Left lung (tissue), 10 donors: ENCODE measurements around the gene GPR158. TPM values are rescaled to one million over a fixed set of nuclear protein-coding genes. Genes with fewer than 3 reads are reported as not detected.

ENCODE experiments used
- ATAC-seq: fragments of 200-7000 bp; cut with Tn5 transposase; one replicate; pipeline ENCODE4 v1.9.1; 2020; ENCODE audit warnings: moderate library complexity
- DNase-seq, 4 donors: peaks; one replicate each; pipeline ENCODE4 v3.0.0-alpha.2; 2013 to 2020
- H3K27ac ChIP-seq, 2 donors: fragments of 200-600 bp; sonication (generic) in 1 of 2; one replicate each; pipeline versions ENCODE4 v1.5.0 to v1.8.0; 2020 to 2021
- H3K27me3 ChIP-seq, 2 donors: fragments of 200-600 bp; sonication (generic) in 1 of 2; one replicate each; pipeline versions ENCODE4 v1.5.0 to v1.8.0; 2020 to 2021
- H3K36me3 ChIP-seq, 2 donors: fragments of 200-600 bp; sonication (generic) in 1 of 2; one replicate each; pipeline versions ENCODE4 v1.5.0 to v1.8.0; 2020 to 2021
- H3K4me1 ChIP-seq, 2 donors: fragments of 200-600 bp; one replicate each; pipeline ENCODE4 v1.8.0; 2021
- H3K4me3 ChIP-seq, 2 donors: fragments of 200-600 bp; sonication (generic) in 1 of 2; one replicate each; pipeline versions ENCODE4 v1.5.0 to v1.8.0; 2020 to 2021; ENCODE audit warnings: mild to moderate bottlenecking in 1 of 2
- H3K9me3 ChIP-seq, 2 donors: fragments of 200-600 bp; sonication (generic) in 1 of 2; one replicate each; pipeline versions ENCODE4 v1.5.0 to v1.8.0; 2020 to 2021
- intact Hi-C, 2 donors: fragments of 100-400 bp; cut with DNase I; formaldehyde crosslinking; loops; one replicate each; pipeline versions ENCODE4 v1.11.2 to v1.14.2; 2022
- polyA plus RNA-seq, 6 donors: library from polyadenylated mRNA; unstranded; fragments of 120-200 nt; gene quantifications; one replicate each; pipeline ENCODE4 v1.2.1, GENCODE V29; 2013; ENCODE audit not compliant: insufficient read length in 6 of 6
- total RNA-seq, 2 donors: library from RNA; stranded (reverse); fragmentation: NEBNext Ultra II Directional; extraction: Animal tissue kit (Norgen Biotek cat#: 25700); gene quantifications; one replicate each; pipeline ENCODE4 v1.2.1, GENCODE V29; 2021
- TF ChIP-seq, protein P1 (sequence below), 2 donors: fragments of 200-600 bp; sonication (generic) in 1 of 2; IDR thresholded peaks; one replicate each; pipeline versions ENCODE4 v1.5.0 to v1.8.0; 2021; ENCODE audit warnings: antibody characterized with exemption in 2 of 2
- donor health status: DM: no; HTN: yes; CAD: no.
- donor health status: DM: no; HTN: no; CAD: no.

GPR158 gene
- total and polyA plus RNA-seq, 8 donors, result 0.05 to 1.5 (median 0.88) TPM

- Histone ChIP-seq H3K36me3 (no peaks in the 10 kb centered on the region), H3K27me3 (no peaks in the 10 kb centered on the region), H3K4me3 (no peak overlapping the region), H3K4me1 (no peaks in the 10 kb centered on the region), H3K9me3 (peaks cover 0 to 17% of the 10 kb centered on the region in 2 donors), H3K27ac (no peak overlapping the region)
- ATAC-seq (no peak), DNase-seq (no peak)
- TF ChIP-seq, protein P1, sequence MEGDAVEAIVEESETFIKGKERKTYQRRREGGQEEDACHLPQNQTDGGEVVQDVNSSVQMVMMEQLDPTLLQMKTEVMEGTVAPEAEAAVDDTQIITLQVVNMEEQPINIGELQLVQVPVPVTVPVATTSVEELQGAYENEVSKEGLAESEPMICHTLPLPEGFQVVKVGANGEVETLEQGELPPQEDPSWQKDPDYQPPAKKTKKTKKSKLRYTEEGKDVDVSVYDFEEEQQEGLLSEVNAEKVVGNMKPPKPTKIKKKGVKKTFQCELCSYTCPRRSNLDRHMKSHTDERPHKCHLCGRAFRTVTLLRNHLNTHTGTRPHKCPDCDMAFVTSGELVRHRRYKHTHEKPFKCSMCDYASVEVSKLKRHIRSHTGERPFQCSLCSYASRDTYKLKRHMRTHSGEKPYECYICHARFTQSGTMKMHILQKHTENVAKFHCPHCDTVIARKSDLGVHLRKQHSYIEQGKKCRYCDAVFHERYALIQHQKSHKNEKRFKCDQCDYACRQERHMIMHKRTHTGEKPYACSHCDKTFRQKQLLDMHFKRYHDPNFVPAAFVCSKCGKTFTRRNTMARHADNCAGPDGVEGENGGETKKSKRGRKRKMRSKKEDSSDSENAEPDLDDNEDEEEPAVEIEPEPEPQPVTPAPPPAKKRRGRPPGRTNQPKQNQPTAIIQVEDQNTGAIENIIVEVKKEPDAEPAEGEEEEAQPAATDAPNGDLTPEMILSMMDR (IDR thresholded peaks at IDR 0.05), result no peak
- intact Hi-C loops, result no loop called here
These were observed 306.7 kb downstream of the GPR158 start for GRCh38 chr10:25481467-25481866.

DNA sequence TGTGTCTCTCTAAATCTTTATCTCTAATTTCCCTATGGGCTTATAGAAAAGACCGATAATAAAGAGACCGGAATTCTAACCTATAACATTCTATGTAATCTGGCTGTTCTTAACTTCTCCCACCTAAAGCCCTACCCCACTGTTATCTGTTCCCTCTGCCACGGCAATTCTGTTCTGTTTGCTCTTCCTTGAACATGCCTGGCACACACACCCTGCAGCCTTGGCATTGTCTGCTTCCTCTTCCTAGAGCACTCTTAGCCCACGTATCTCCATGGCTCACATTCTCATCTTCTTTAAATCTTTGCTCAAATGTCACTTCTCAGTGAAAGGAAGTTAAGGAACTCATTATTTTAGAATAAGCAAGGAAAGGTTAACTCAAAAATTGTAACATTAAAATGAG lies 309.2 kb downstream of the GPR158 start:
- Histone ChIP-seq H3K4me3 (no peak overlapping the region), H3K9me3 (peaks cover 0 to 22% of the 10 kb centered on the region in 2 donors), H3K36me3 (no peaks in the 10 kb centered on the region), H3K27ac (no peak overlapping the region), H3K27me3 (no peaks in the 10 kb centered on the region), H3K4me1 (no peaks in the 10 kb centered on the region)
- TF ChIP-seq, protein P1 (IDR thresholded peaks at IDR 0.05), result no peak
- DNase-seq, result no peak
- intact Hi-C loops, result no loop called here
- ATAC-seq, result no peak

DNA sequence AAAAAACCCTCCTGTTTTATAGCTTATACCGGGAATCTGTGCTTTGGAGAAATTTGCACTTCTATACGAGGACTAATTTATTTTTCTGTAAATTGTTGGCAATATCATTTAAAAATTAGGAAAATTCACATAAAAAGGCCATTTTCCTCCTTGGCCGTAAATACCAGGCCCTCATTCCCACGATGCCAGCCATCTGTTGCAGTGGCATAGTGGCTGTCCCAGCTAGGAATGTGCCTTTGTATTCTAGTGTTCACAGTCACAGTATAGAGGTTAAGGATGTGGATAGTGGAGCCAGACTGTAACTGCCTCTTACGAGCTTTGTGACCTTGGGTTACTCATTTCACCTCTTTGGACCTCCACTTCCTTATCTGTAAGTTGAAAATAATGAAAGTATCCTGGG lies 312.5 kb downstream of the GPR158 start:
- TF ChIP-seq, protein P1 (IDR thresholded peaks at IDR 0.05), result no peak
- DNase-seq (no peak), ATAC-seq (no peak)
- Histone ChIP-seq H3K9me3 (peaks cover 0 to 13% of the 10 kb centered on the region in 2 donors), H3K4me3 (no peak overlapping the region), H3K36me3 (no peaks in the 10 kb centered on the region), H3K27me3 (no peaks in the 10 kb centered on the region), H3K4me1 (no peaks in the 10 kb centered on the region), H3K27ac (no peak overlapping the region)
- intact Hi-C loops, result no loop called here

DNA sequence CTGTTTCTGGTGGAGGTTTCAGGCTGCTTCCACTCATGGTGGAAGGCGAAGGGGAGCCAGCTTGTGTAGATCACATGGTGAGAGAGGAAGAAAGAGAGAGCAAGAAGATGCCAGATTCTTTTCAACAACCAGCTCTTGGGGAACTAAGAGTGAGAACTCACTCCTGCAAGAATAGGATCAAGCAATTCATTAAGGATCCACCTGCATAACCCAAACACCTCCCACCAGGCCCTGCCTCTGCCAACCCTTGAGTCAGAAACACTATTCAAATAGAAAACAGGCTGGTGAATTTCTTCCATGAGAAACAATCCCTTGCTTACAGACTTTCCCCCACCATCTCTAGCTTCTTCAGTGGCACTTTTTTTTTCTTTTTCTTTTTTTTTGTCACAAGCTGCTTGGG lies 317.2 kb downstream of the GPR158 start:
- DNase-seq (no peak), ATAC-seq (no peak)
- intact Hi-C loops, result no loop called here
- peaks cover 0 to 3% of the 10 kb centered on the region in 2 donors for H3K9me3 ChIP-seq
- H3K4me3 ChIP-seq, result no peak overlapping the region
- no peaks in the 10 kb centered on the region for H3K4me1 ChIP-seq
- no peaks in the 10 kb centered on the region for H3K36me3 ChIP-seq
- no peaks in the 10 kb centered on the region for H3K27me3 ChIP-seq
- TF ChIP-seq, protein P1 (IDR thresholded peaks at IDR 0.05), result no peak
- no peak overlapping the region for H3K27ac ChIP-seq

- Histone ChIP-seq H3K4me3 (no peak overlapping the region), H3K36me3 (no peaks in the 10 kb centered on the region), H3K27me3 (no peaks in the 10 kb centered on the region), H3K4me1 (no peaks in the 10 kb centered on the region), H3K9me3 (no peaks in the 10 kb centered on the region), H3K27ac (no peak overlapping the region)
- intact Hi-C loops, result no loop called here
- TF ChIP-seq, protein P1 (IDR thresholded peaks at IDR 0.05), result no peak
- ATAC-seq (no peak), DNase-seq (no peak)
These were observed 317.9 kb downstream of the GPR158 start for GRCh38 chr10:25492680-25493079.
